Measurements from ENCODE around the gene SH3RF1.

The SH3RF1 gene

GRCh38 chr4:169045862-169046584 lies 224.7 kb downstream of the SH3RF1 start:
- no peaks in the 10 kb centered on the region for H3K4me1 ChIP-seq
- no peaks in the 10 kb centered on the region for H3K36me3 ChIP-seq (ENCODE audit: control insufficient read depth, insufficient read depth, low read length)
- H3K4me2 ChIP-seq (ENCODE audit: low read length), result no peak overlapping the region
- no peaks in the 10 kb centered on the region for H3K9me3 ChIP-seq (ENCODE audit: control insufficient read depth, low read length)
- H2AFZ ChIP-seq, result no peak overlapping the region
- H3K79me2 ChIP-seq, result no peaks in the 10 kb centered on the region
- H3K27ac ChIP-seq, result no peak overlapping the region
- H3K4me3 ChIP-seq (ENCODE audit: low read depth, low read length), result no peak overlapping the region
- no peak for TF ChIP-seq CTCF (IDR thresholded peaks at IDR 0.05)
- H3K27me3 ChIP-seq (ENCODE audit: control insufficient read depth, insufficient read depth, low read length), result no peaks in the 10 kb centered on the region
- no peak overlapping the region for H3K9ac ChIP-seq

GRCh38 chr4:169044714-169045447 lies 225.9 kb downstream of the SH3RF1 start:
- H3K27ac ChIP-seq, result no peak overlapping the region
- no peak overlapping the region for H3K9ac ChIP-seq
- H3K79me2 ChIP-seq, result no peaks in the 10 kb centered on the region
- no peak for TF ChIP-seq CTCF (IDR thresholded peaks at IDR 0.05)
- H3K4me3 ChIP-seq (ENCODE audit: low read depth, low read length), result no peak overlapping the region
- no peaks in the 10 kb centered on the region for H3K36me3 ChIP-seq (ENCODE audit: control insufficient read depth, insufficient read depth, low read length)
- no peaks in the 10 kb centered on the region for H3K27me3 ChIP-seq (ENCODE audit: control insufficient read depth, insufficient read depth, low read length)
- no peaks in the 10 kb centered on the region for H3K9me3 ChIP-seq (ENCODE audit: control insufficient read depth, low read length)
- no peak overlapping the region for H3K4me2 ChIP-seq (ENCODE audit: low read length)
- H3K4me1 ChIP-seq, result no peaks in the 10 kb centered on the region
- no peak overlapping the region for H2AFZ ChIP-seq
